CD4-positive, alpha-beta T cell (primary cell): ENCODE results near the gene MAPK14. TPM values are rescaled to one million over a fixed set of nuclear protein-coding genes. Genes with fewer than 3 reads are reported as not detected.
"Not testable (repeated sequence)": the region's sequence is repeated elsewhere in the genome, so short reads cannot be mapped to it uniquely, and the experiment has no call there.

Experiments
- ATAC-seq: fragments of 200-7000 bp; cut with Tn5 transposase; one replicate; pipeline ENCODE4 v1.10.0; 2022; ENCODE audit warnings: mild to moderate bottlenecking; ENCODE audit not compliant: poor library complexity
- CTCF ChIA-PET: fragments of 350-600 bp; sonication (Branson Sonifier 250); formaldehyde crosslinking; loops from one replicate; lab custom pipeline; 2021; ENCODE audit warnings: antibody characterized with exemption, inconsistent platforms; lab: Charles Lee
- POLR2A ChIA-PET: fragments of 350-600 bp; sonication (Branson Sonifier 250); formaldehyde crosslinking; loops from one replicate; lab custom pipeline; 2021; ENCODE audit warnings: antibody characterized with exemption, inconsistent platforms; lab: Charles Lee
- DNase-seq, 14 experiments: peaks; one replicate each; pipeline ENCODE4 v3.0.0-alpha.2; 2013 to 2020; ENCODE audit warnings: mixed read lengths in 2 of 14
- H3K27ac ChIP-seq, 2 donors: one replicate each; pipeline versions ENCODE4 v1.5.1 to v1.7.0; 2013; ENCODE audit warnings: low read length in 2 of 2, low read depth in 1 of 2, mild to moderate bottlenecking in 1 of 2
- H3K27me3 ChIP-seq, 2 experiments: 1 replicate in 1 of 2; 2 replicates in 1 of 2; pipeline versions ENCODE4 v1.6.1 to v1.7.0; 2013; ENCODE audit warnings: low read length in 2 of 2, control low read depth in 1 of 2, mild to moderate bottlenecking in 1 of 2, moderate library complexity in 1 of 2; ENCODE audit not compliant: insufficient read depth in 2 of 2, control insufficient read depth in 1 of 2
- H3K36me3 ChIP-seq: one replicate; pipeline ENCODE4 v1.6.1; 2013; ENCODE audit warnings: low read length, control low read depth; ENCODE audit not compliant: insufficient read depth
- H3K4me1 ChIP-seq: one replicate; pipeline ENCODE4 v1.6.1; 2013; ENCODE audit warnings: low read length, control low read depth; ENCODE audit not compliant: insufficient read depth
- H3K4me3 ChIP-seq: one replicate; pipeline ENCODE4 v1.5.1; 2013; ENCODE audit warnings: mild to moderate bottlenecking, low read length, moderate library complexity
- H3K9me3 ChIP-seq, 2 experiments: 1 replicate in 1 of 2; 2 replicates in 1 of 2; pipeline versions ENCODE4 v1.6.1 to v1.7.0; 2013; ENCODE audit warnings: low read length in 2 of 2, mild to moderate bottlenecking in 2 of 2, control low read depth in 1 of 2, moderate library complexity in 1 of 2; ENCODE audit not compliant: control insufficient read depth in 1 of 2, insufficient read depth in 1 of 2
- H3K27ac Mint-ChIP-seq: one replicate; pipeline ENCODE4 v1.8.0; 2020; ENCODE audit warnings: mixed read lengths
- H3K27me3 Mint-ChIP-seq: one replicate; pipeline ENCODE4 v1.8.0; 2021; ENCODE audit warnings: mixed read lengths
- H3K36me3 Mint-ChIP-seq: one replicate; pipeline ENCODE4 v1.8.0; 2021; ENCODE audit warnings: low read depth, mixed read lengths
- H3K4me1 Mint-ChIP-seq: one replicate; pipeline ENCODE4 v1.8.0; 2021; ENCODE audit warnings: low read depth, mixed read lengths
- H3K4me3 Mint-ChIP-seq: one replicate; pipeline ENCODE4 v1.8.0; 2020; ENCODE audit warnings: mild to moderate bottlenecking, mixed read lengths
- H3K9me3 Mint-ChIP-seq: one replicate; pipeline ENCODE4 v1.8.0; 2020; ENCODE audit warnings: mixed read lengths
- intact Hi-C, 2 experiments: fragments of 100-400 bp; cut with DNase I in 1 of 2; cut with micrococcal nuclease in 1 of 2; formaldehyde crosslinking; loops; one replicate each; pipeline versions ENCODE4 v1.15.1 to v1.9.0; 2023 to 2025; cut with DNase I, micrococcal nuclease
- total RNA-seq, 174 experiments: library from RNA in 2 of 174; stranded (reverse) in 2 of 174; gene quantifications; one replicate each; pipeline ENCODE4 v1.2.3 and lab custom pipeline; 2021 to 2026
- TF ChIP-seq, protein P1 (sequence below): fragments of 200-600 bp; IDR thresholded peaks from one replicate; pipeline ENCODE4 v1.8.0; 2022; ENCODE audit warnings: antibody characterized with exemption, mild to moderate bottlenecking

The MAPK14 gene
- total RNA-seq, 2 experiments from 2014 or later: 42.6 to 42.8 TPM

DNA sequence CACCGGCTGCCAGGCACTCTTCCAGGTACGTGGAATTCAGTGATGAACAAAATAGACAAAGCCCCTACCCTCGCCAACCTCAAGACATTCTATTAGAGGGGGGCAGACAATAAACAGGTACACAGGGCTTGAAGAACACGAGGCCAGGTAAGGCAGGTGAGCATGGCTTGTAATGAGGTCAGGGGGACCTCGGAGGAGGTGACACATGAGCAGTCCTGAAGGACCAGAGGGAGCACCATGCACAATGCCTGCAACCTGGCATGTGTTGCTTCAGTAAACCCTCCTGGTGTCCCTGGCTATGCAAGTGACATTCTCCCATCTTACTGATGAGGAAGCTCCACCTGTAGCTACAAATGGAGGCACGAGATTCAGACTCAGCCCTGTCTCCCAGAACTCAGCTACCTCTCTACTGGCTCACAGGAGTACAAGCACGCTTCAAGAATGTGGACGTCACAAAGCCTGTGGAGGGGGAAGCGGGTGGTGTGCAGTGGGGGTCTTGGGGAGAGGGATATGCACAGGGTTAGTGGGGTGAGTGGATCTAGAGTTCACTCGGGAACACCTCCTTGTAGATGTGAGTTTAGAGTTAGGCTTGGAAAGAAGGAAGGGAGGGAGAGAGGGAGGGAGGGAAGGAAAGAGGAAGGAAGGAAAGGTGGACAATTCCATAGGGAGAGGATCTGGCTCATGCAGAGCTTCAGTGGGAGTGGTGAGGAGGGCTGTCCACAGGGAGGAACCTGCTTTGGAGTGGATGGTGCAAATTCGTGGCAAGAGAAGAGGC lies 95.1 kb downstream of the MAPK14 start:
- peak overlapping the region; percentile 97 for H3K27ac Mint-ChIP-seq
- POLR2A ChIA-PET: interaction anchor here (1.3 to 4.9 kb wide), 5 partner anchors 9 to 94 kb away, joined by 3 to 68 read pairs (median 50); partner anchors contain the start of genes MAPK13 and MAPK14
- H3K4me1 Mint-ChIP-seq: peaks cover 90% of the 10 kb centered on the region
- no peak overlapping the region for H3K4me3 ChIP-seq
- no peaks in the 10 kb centered on the region for H3K27me3 ChIP-seq
- no peaks in the 10 kb centered on the region for H3K36me3 ChIP-seq
- no peak overlapping the region for H3K4me3 Mint-ChIP-seq
- DNase-seq (no peak), ATAC-seq (no peak)
- no peaks in the 10 kb centered on the region for H3K27me3 Mint-ChIP-seq
- TF ChIP-seq, protein P1, sequence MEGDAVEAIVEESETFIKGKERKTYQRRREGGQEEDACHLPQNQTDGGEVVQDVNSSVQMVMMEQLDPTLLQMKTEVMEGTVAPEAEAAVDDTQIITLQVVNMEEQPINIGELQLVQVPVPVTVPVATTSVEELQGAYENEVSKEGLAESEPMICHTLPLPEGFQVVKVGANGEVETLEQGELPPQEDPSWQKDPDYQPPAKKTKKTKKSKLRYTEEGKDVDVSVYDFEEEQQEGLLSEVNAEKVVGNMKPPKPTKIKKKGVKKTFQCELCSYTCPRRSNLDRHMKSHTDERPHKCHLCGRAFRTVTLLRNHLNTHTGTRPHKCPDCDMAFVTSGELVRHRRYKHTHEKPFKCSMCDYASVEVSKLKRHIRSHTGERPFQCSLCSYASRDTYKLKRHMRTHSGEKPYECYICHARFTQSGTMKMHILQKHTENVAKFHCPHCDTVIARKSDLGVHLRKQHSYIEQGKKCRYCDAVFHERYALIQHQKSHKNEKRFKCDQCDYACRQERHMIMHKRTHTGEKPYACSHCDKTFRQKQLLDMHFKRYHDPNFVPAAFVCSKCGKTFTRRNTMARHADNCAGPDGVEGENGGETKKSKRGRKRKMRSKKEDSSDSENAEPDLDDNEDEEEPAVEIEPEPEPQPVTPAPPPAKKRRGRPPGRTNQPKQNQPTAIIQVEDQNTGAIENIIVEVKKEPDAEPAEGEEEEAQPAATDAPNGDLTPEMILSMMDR: no peak
- intact Hi-C loops: loop anchor here (2.0 to 10.0 kb wide), 3 partner anchors 162 to 238 kb away; no protein-coding TSS in a partner anchor
- no peaks in the 10 kb centered on the region for H3K36me3 Mint-ChIP-seq
- H3K4me1 ChIP-seq: peaks cover 97% of the 10 kb centered on the region
- no peaks in the 10 kb centered on the region for H3K9me3 ChIP-seq
- no peaks in the 10 kb centered on the region for H3K9me3 Mint-ChIP-seq
- peak overlapping the region; percentile 93 to 95 for H3K27ac ChIP-seq
- CTCF ChIA-PET: interaction anchor here (4.2 kb wide), 1 partner anchor 9 kb away, joined by 33 read pairs; the partner anchor contains the start of gene MAPK13

DNA sequence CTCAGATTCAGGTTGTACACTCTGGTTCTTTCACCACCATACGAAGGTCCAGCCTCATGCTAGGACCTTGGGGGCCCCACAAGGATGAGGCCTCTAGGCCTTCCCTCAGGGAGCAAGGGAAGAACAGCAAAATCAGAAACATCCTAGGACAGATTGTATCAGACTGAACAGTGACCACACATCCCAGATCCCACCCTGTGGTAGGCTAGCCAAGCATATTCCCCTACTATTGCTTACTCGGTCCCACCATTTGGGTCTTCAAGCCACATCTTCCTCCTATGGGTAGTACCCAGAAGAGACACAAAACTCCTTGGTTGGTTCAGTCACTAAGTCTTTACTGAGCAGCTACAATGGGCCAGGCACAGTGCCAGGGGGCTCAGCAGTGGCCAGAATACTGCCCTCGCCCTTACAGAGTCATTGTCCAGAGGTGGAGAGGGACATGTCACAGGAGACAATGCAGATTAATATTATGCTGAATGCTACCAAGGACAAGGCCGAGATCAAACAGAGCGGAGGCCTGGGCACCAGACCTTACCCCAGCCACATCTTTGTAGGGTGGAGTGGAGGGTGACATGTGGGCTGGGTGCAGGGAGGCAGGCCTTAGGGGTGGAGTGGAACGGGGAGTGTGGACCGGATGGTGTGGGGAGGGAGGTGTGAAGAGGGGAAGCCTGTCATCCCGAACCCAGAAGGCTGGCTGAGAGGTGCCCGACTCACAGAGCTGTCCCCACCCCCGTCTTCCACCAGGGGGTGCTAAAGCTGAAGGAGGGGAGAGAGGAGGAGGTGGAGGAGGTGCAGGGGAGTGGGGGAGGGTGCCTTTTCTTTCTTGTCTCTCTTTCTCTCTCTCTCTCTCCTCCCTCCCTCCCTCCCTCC lies 95.9 kb downstream of the MAPK14 start:
- Histone ChIP-seq H3K27me3 (no peaks in the 10 kb centered on the region), H3K9me3 (no peaks in the 10 kb centered on the region), H3K36me3 (no peaks in the 10 kb centered on the region), H3K27ac (peak overlapping the region; percentile 43 to 71), H3K4me1 (peaks cover 94% of the 10 kb centered on the region), H3K4me3 (no peak overlapping the region)
- peak; percentile 75 for ATAC-seq
- Mint-ChIP-seq H3K27me3 (no peaks in the 10 kb centered on the region), H3K4me1 (peaks cover 82% of the 10 kb centered on the region), H3K36me3 (no peaks in the 10 kb centered on the region), H3K9me3 (no peaks in the 10 kb centered on the region), H3K4me3 (peak overlapping the region; percentile 78), H3K27ac (peak overlapping the region; percentile 97)
- TF ChIP-seq, protein P1: peak; percentile 63
- POLR2A ChIA-PET: interaction anchor here (0.9 to 4.9 kb wide), 7 partner anchors 8 to 95 kb away, joined by 3 to 50 read pairs (median 6); partner anchors contain the start of gene MAPK14
- DNase-seq: peak; percentile 78 to 97 (median 86)
- intact Hi-C loops: loop anchor here (1.0 to 10.0 kb wide), 4 partner anchors 73 to 237 kb away; partner anchors contain the start of gene BRPF3 (in 1 of the 2)
- CTCF ChIA-PET: interaction anchor here (0.7 to 4.2 kb wide), 8 partner anchors 8 to 178 kb away, joined by 3 to 33 read pairs (median 4); partner anchors contain the start of genes MAPK13 and MAPK14

GRCh38 chr6:36124346-36124745 lies 96.7 kb downstream of the MAPK14 start:
- peak overlapping the region; percentile 97 for H3K27ac Mint-ChIP-seq
- not testable (repeated sequence) for H3K27me3 ChIP-seq, H3K9me3 ChIP-seq, H3K4me3 Mint-ChIP-seq, H3K36me3 ChIP-seq, H3K9me3 Mint-ChIP-seq, ATAC-seq, DNase-seq, H3K27ac ChIP-seq, H3K36me3 Mint-ChIP-seq, H3K4me3 ChIP-seq, H3K27me3 Mint-ChIP-seq
- CTCF ChIA-PET: interaction anchor here (0.7 to 4.2 kb wide), 8 partner anchors 7 to 178 kb away, joined by 3 to 33 read pairs (median 4); partner anchors contain the start of genes MAPK13 and MAPK14
- peaks cover 74% of the 10 kb centered on the region for H3K4me1 Mint-ChIP-seq
- intact Hi-C loops: loop anchor here (1.0 to 10.0 kb wide), 3 partner anchors 72 to 178 kb away; partner anchors contain the start of gene BRPF3 (in 1 of the 2)
- peaks cover 86% of the 10 kb centered on the region for H3K4me1 ChIP-seq
- POLR2A ChIA-PET: interaction anchor here (0.9 to 4.9 kb wide), 6 partner anchors 15 to 96 kb away, joined by 3 to 50 read pairs (median 6); partner anchors contain the start of gene MAPK14
